Lower lobe of right lung (tissue), 2 donors: ENCODE data around the gene GINS1. TPM values are rescaled to one million over a fixed set of nuclear protein-coding genes. Genes with fewer than 3 reads are reported as not detected.

Experiments
- ATAC-seq, 2 donors: fragments of 200-7000 bp; cut with Tn5 transposase; one replicate each; pipeline ENCODE4 v1.9.1; 2020 to 2022; ENCODE audit warnings: mild to moderate bottlenecking in 2 of 2, moderate library complexity in 2 of 2
- DNase-seq: peaks from one replicate; pipeline ENCODE4 v3.0.0-alpha.2; 2020
- H3K27ac ChIP-seq: fragments of 200-600 bp; one replicate; pipeline ENCODE4 v1.8.0; 2022
- H3K27me3 ChIP-seq: fragments of 200-600 bp; one replicate; pipeline ENCODE4 v1.8.0; 2022; ENCODE audit warnings: low read depth
- H3K36me3 ChIP-seq: fragments of 200-600 bp; one replicate; pipeline ENCODE4 v1.8.0; 2022; ENCODE audit warnings: mild to moderate bottlenecking
- H3K4me1 ChIP-seq: fragments of 200-600 bp; one replicate; pipeline ENCODE4 v1.8.0; 2022
- H3K4me3 ChIP-seq: fragments of 200-600 bp; one replicate; pipeline ENCODE4 v1.8.0; 2022; ENCODE audit warnings: mild to moderate bottlenecking
- H3K9me3 ChIP-seq: fragments of 200-600 bp; one replicate; pipeline ENCODE4 v1.8.0; 2022
- CTCF ChIP-seq: fragments of 200-600 bp; IDR thresholded peaks from one replicate; pipeline ENCODE4 v1.8.0; 2022; ENCODE audit warnings: antibody characterized with exemption, mild to moderate bottlenecking
- intact Hi-C: fragments of 100-400 bp; cut with DNase I; formaldehyde crosslinking; loops from one replicate; pipeline ENCODE4 v1.11.0; 2022
- long read RNA-seq: library from polyadenylated mRNA; unstranded; transcript quantifications from one replicate; pipeline ENCODE4 v2.0.0, GENCODE V29; 2021
- total RNA-seq: library from RNA; stranded (reverse); fragmentation: NEBNext Ultra II Directional; extraction: Animal tissue kit (Norgen Biotek cat#: 25700); gene quantifications from one replicate; pipeline ENCODE4 v1.2.1, GENCODE V29; 2021
- donor health status: DM: no; HTN: yes; CAD: no; lungs with severe emphysema.

GINS1 gene
- total RNA-seq = 0.92 TPM
- long read RNA-seq, partial matches to known transcripts = 0 of 2 reads
- long read RNA-seq, other reads (novel, unspliced or antisense) = 2 of 2 reads

- intact Hi-C loops = no loop called here
- no peak for TF ChIP-seq CTCF
- Histone ChIP-seq H3K4me3 (peak within 1 kb of the TSS; percentile 78), H3K9me3 (peaks cover 8% of the 10 kb centered on the region), H3K27ac (peak within 1 kb of the TSS; percentile 4), H3K36me3 (no peaks in the 10 kb centered on the region), H3K27me3 (no peaks in the 10 kb centered on the region), H3K4me1 (peaks cover 13% of the 10 kb centered on the region)
- DNase-seq (peak; percentile 85), ATAC-seq (peak; percentile 96 to 98)
Measured at GRCh38 chr20:25407311-25408169, at the start of gene GINS1. Gene GINS1, plus strand, starts transcription at chr20:25407673. Its CDS starts 148 bp downstream, at chr20:25407821.

- intact Hi-C loops = no loop called here
- Histone ChIP-seq H3K9me3 (no peaks in the 10 kb centered on the region), H3K27me3 (no peaks in the 10 kb centered on the region), H3K36me3 (no peaks in the 10 kb centered on the region), H3K4me3 (no peak overlapping the region), H3K4me1 (peaks cover 16% of the 10 kb centered on the region), H3K27ac (peak overlapping the region; percentile 61)
- TF ChIP-seq CTCF = no peak
- DNase-seq (no peak), ATAC-seq (peak; percentile 62 to 66)
Measured at GRCh38 chr20:25360631-25361286, 46.7 kb upstream of the GINS1 start.

GRCh38 chr20:25361287-25361683 lies 46.2 kb upstream of the GINS1 start:
- Histone ChIP-seq H3K4me1 (peaks cover 10% of the 10 kb centered on the region), H3K36me3 (no peaks in the 10 kb centered on the region), H3K9me3 (no peaks in the 10 kb centered on the region), H3K27me3 (no peaks in the 10 kb centered on the region), H3K4me3 (no peak overlapping the region), H3K27ac (peak overlapping the region; percentile 61)
- no peak for TF ChIP-seq CTCF
- ATAC-seq (peak in 1 of 2 donors; percentile 57), DNase-seq (no peak)
- intact Hi-C loops = no loop called here

GRCh38 chr20:25364180-25364788 lies 43.2 kb upstream of the GINS1 start:
- intact Hi-C loops = no loop called here
- Histone ChIP-seq H3K27ac (no peak overlapping the region), H3K9me3 (no peaks in the 10 kb centered on the region), H3K27me3 (no peaks in the 10 kb centered on the region), H3K4me1 (peaks cover 10% of the 10 kb centered on the region), H3K36me3 (no peaks in the 10 kb centered on the region), H3K4me3 (no peak overlapping the region)
- DNase-seq (no peak), ATAC-seq (no peak)
- TF ChIP-seq CTCF = no peak

- no peaks in the 10 kb centered on the region for H3K27me3 ChIP-seq
- no peak overlapping the region for H3K27ac ChIP-seq
- intact Hi-C loops = no loop called here
- ATAC-seq = no peak
- no peaks in the 10 kb centered on the region for H3K9me3 ChIP-seq
- peaks cover 10% of the 10 kb centered on the region for H3K4me1 ChIP-seq
- no peak for DNase-seq
- no peaks in the 10 kb centered on the region for H3K36me3 ChIP-seq
- H3K4me3 ChIP-seq = no peak overlapping the region
- TF ChIP-seq CTCF = no peak
Measured at GRCh38 chr20:25364879-25365699, 42.4 kb upstream of the GINS1 start.
